Measurements from ENCODE around the gene RAD21L1.
"Not testable (repeated sequence)": the region's sequence is repeated elsewhere in the genome, so short reads cannot be mapped to it uniquely, and the experiment has no call there.

Gene RAD21L1

GRCh38 chr20:1229541-1229940 is 3.7 kb downstream of the RAD21L1 start:
- no peak for DNase-seq (ENCODE audit: low spot score)

DNA sequence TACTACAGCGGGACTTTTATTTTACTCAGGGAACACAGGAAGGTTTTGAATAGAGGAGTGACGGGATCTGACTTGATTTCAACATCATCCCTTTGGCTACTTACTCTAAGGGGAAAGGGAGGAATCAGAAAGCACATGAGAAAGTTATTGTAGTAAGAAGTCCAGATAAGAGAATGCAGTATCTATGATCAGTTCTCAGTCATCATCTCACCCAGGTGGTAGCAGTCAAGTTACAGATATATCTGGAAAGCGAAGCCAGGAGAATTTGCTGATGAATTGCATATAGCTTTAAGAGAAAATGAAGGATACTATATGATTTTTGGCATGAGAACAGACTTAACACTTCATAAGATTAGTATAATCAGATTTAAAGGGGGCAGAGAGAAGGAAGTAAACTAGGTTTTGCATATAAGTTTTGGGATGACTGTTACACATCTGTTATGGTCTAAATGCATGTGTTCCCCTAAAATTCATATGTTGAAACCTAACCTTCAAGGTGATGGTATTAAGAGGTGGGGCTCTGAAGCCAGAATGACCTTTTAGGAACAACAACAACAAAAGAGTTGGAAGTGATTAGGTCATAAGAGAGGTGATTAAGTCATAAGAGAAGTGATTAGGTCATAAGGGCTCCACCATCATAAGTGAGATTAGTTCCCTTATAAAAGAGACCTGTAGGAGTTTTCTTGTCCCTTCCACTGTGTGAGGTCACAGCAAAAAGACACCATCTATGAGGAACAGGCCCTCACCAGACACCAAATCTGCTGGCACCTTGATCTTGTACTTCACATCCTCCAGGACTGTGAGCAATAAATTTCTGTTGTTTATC is 6.7 kb downstream of the RAD21L1 start:
- no peak for DNase-seq (ENCODE audit: low spot score)

DNA sequence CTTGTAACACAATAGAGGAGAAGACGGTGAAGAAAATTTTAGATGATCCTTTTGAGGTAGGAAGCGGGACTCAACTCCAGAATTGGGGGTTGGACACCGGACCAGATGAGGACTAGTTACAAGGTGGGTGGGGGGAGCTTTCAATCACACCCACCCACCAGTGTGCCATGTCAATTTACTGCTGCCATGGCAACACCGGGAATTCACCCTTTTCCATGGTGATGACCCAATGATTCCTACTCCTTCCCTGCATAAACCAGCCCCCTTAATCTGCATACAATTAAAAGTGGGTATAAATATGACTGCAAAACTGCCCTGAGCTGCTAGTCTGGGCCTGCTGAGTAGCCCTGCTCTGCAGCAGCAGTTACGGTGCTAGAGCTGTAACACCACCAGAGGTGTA is 14.7 kb downstream of the RAD21L1 start:
- DNase-seq (ENCODE audit: low spot score) = no peak

DNA sequence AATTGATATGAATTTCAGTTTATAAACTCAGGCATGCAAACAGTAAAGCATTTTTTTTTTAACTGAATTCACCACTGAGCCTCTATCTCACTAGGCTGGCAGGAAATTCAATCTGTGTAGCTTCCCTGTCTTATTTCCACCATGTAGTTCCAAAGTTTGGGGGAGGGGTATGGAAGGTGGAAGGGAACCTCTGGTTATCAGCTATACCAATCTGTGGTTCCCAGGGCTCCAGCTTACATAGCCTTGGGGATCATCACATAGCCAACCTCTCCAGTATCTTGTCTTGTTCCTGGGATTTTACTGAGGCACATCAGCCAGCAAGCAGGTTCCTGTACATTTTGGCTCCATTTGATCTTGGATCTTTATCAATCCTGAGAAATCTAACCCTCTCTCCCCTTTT is 15.6 kb downstream of the RAD21L1 start:
- DNase-seq (ENCODE audit: low spot score) = no peak

- no peak for DNase-seq (ENCODE audit: low spot score)
Observed at GRCh38 chr20:1242099-1242498, 16.3 kb downstream of the RAD21L1 start.

- no peak for DNase-seq (ENCODE audit: low spot score)
Observed at GRCh38 chr20:1242530-1242929, 16.7 kb downstream of the RAD21L1 start.

GRCh38 chr20:1245578-1245977 is 19.7 kb downstream of the RAD21L1 start:
- no peak for DNase-seq (ENCODE audit: low spot score)

GRCh38 chr20:1247689-1248088 is 21.8 kb downstream of the RAD21L1 start:
- DNase-seq (ENCODE audit: low spot score) = no peak

DNA sequence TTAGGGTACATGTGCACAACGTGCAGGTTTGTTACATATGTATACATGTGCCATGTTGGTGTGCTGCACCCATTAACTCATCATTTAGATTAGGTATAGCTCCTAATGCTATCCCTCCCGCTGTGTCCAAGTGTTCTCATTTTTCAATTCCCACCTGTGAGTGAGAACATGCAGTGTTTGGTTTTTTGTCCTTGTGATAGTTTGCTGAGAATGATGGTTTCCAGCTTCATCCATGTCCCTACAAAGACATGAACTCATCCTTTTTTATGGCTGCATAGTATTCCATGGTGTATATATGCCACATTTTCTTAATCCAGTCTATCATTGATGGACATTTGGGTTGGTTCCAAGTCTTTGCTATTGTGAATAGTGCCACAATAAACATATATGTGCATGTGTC is 24.4 kb downstream of the RAD21L1 start:
- DNase-seq (ENCODE audit: low spot score) = not testable (repeated sequence)

DNA sequence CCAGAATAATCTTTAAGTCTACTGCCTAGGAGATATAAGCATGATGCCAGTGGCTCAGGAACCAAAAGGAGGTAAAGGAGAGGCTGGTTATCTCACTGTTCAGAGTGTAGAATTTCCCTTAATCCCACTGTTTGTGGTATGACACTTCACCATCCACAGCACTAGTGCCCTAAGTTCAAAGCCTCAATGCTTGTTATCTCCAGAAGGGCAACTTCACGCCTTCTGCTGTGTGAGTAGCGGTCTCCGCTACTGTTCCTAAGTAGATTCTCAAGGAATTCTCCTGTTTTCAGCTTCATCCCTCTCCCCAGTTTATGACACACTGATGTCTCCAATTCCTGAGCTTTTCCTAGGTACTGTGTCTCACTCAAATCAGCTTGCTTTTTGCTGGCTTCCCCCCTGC is 26.6 kb downstream of the RAD21L1 start:
- no peak for DNase-seq (ENCODE audit: low spot score)

DNA sequence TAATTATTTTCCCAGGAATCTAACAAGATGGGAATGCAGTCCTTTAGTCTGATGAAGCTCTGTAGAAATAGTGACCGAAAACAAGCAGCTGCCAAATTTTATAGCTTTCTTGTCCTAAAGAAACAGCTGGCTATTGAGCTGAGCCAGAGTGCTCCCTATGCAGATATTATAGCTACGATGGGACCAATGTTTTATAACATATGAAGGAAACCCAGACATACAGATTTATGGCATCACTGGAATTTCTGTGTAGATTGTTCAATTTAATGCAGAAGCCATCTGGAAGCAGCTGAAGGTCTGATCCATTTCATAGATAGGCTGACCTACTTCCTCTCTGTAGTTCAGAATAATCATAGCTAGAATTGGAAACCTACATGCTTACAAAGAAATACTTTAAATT is 28.4 kb downstream of the RAD21L1 start:
- DNase-seq (ENCODE audit: low spot score) = no peak

GRCh38 chr20:1255675-1256074 is 29.8 kb downstream of the RAD21L1 start:
- DNase-seq (ENCODE audit: low spot score) = no peak

DNA sequence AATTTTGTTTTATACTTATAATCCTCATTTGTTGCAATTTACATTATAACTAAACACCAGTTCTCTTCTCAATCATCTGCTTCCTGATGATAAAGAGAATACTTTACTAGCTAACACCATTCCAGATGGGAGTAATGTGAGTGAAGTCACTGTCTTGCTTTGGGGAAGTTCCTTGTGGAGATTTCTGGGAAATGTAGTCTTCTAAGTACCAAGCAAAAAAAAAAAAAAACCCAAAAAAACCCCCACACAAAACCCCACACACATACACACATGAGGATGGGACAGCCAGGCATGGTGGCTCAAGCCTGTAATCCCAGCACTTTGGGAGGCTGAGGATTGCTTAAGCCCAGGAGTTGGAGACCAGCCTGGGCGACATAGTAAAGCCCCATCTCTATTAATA is 38.0 kb downstream of the RAD21L1 start:
- no peak for DNase-seq (ENCODE audit: low spot score)

DNA sequence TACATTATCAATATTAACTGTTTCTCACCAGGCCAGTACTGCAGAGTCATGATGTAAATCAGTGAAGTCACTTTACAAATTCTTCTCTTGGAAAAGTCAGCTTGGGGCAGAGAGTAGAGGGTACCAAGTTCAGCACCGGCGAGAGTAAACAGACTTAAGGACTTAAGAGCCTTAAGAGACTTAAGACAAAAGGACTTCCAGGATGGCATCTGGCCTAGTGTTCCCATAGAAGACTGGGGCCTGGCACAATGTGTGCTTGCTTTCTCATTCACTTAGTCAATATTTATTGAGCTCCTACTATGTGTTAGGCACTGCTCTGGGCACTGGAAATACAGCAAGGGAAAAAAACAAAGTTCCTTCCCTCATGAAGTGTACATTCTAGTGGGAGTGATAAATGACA is 38.9 kb downstream of the RAD21L1 start:
- no peak for DNase-seq (ENCODE audit: low spot score)

DNA sequence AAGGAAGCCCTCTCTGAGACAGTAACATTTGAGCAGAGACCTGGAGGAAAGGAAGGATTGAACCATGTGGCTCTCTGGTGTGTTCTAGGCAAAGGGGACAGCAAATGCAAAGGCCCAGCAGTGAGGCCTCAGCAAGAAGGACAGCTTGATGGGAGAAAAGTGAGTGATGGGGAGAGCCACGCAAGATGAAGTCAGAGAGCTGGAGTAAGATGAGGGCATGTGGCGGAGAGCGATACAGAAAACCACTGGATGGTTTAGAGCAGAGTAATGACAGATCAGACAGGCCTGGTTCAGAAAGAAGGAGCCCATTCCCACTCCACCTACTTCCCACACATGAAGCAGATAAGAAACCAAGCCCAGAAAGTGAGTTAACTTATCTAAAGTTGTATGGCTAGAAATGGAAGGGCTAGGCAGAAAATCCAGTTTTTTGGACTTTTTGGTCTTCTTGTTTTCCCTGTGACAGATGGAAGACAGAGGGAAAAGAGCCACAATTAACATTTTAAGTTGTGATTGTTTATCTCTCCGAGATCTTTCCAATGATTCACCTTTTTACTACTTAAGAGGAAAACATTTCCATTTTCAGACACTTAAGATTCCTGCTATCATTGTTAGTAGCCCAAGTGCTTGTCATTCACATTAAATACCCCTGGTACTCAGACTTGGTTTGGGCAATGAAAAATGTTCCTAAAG is 39.5 kb downstream of the RAD21L1 start:
- no peak for DNase-seq (ENCODE audit: low spot score)

DNA sequence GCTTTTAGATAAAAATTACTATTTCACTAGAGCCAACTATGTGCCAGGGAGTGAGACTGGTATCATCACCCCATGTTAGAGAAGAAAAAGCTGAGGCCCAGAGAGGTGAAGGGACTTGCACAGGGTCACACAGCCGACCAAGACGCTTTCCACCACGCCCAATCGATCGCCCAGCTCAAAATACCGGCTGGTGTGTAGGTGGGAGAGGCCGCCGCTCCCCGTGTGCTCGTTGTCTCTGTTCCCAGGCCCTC is 40.0 kb downstream of the RAD21L1 start:
- no peak for DNase-seq (ENCODE audit: low spot score)

GRCh38 chr20:1266167-1266973 is 40.5 kb downstream of the RAD21L1 start, which contains the start of gene SNPH:
SNPH (plus strand) TSS chr20:1266294; CDS start chr20:1296240, 29,946 bp downstream.
- DNase-seq (ENCODE audit: low spot score) = no peak

GRCh38 chr20:1267161-1267560 is 41.3 kb downstream of the RAD21L1 start:
- no peak for DNase-seq (ENCODE audit: low spot score)

- DNase-seq (ENCODE audit: low spot score) = no peak
Observed at GRCh38 chr20:1267809-1268374, 42.0 kb downstream of the RAD21L1 start.

DNA sequence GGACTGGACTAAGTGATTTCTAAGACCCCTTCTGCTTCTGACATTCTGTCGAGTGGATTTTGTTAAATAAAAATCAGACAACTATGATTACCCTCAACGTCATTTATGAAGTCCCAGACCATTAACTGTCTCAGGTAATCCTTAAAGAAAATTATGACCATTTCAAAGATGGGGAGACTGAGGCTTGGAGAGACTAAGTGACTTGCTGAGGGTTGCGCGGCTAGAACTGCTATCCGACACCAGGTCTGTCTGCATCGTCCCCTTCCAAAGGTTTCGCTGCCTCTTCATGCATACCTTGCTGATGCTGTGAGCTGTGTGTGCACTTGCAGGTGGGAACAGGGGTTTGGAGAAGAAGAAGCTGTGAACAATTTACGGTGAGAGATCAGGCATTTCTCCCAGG is 43.4 kb downstream of the RAD21L1 start:
- no peak for DNase-seq (ENCODE audit: low spot score)

DNA sequence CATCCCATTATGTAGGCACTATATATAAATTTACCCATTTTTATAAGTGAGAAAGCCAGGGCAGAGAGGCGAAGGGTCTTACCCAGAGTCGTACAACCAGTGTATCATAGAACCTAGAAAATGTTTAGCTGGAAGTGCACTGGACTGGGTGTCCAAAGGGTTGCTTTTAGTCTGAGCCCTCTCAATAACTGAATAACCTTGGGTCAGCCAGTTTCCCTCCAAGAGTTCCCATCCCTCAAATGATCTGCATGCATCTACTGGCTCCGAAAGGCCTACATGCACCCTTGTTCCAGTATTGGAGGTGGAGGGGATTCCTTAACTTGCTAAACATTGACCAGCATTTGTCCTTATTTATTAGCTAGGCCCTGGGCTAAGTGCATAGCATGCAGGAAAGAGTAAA is 44.0 kb downstream of the RAD21L1 start:
- DNase-seq (ENCODE audit: low spot score) = no peak

- no peak for DNase-seq (ENCODE audit: low spot score)
Observed at GRCh38 chr20:1272368-1273100, 46.7 kb downstream of the RAD21L1 start.

Measured in hematopoietic multipotent progenitor cell treated with erythropoietin and hydrocortisone succinate and interleukin-3 and kit ligand, for 17 days (in vitro differentiated cells).